Measurements from ENCODE around the gene IL17RE.

The IL17RE gene

GRCh38 chr3:9901967-9902366 is 681 bp upstream of the IL17RE start:
- CTCF ChIA-PET: interaction anchor here (0.9 to 2.6 kb wide), 5 partner anchors 10 to 45 kb away, joined by 4 to 16 read pairs (median 5); partner anchors contain the start of gene JAGN1
- DNase-seq (ENCODE audit: low read depth, low spot score): no peak
- no peak overlapping the region for H3K4me3 ChIP-seq (ENCODE audit: low read depth, low read length)
- TF ChIP-seq CTCF (IDR thresholded peaks at IDR 0.05; ENCODE audit: insufficient read depth, low read length, missing control alignments): no peak
- POLR2A ChIA-PET: interaction anchor here (1.0 to 2.7 kb wide), 2 partner anchors 11 to 44 kb away, joined by 3 to 10 read pairs; partner anchors contain the start of gene JAGN1

- TF ChIP-seq CTCF (IDR thresholded peaks at IDR 0.05; ENCODE audit: insufficient read depth, low read length, missing control alignments): no peak
- H3K4me3 ChIP-seq (ENCODE audit: low read depth, low read length): peak overlapping the region; percentile 43; the same call in 1 of the 2 replicates
- CTCF ChIA-PET: interaction anchor here (0.8 to 2.6 kb wide), 7 partner anchors 8 to 43 kb away, joined by 3 to 16 read pairs (median 5); partner anchors contain the start of genes CRELD1 and JAGN1
- POLR2A ChIA-PET: interaction anchor here (1.0 to 2.7 kb wide), 3 partner anchors 9 to 43 kb away, joined by 3 to 10 read pairs (median 5); partner anchors contain the start of gene JAGN1
- no peak for DNase-seq (ENCODE audit: low read depth, low spot score)
Observed at GRCh38 chr3:9903238-9903624, 583 bp downstream of the IL17RE start.

GRCh38 chr3:9903904-9904303 is 1.3 kb downstream of the IL17RE start:
- TF ChIP-seq CTCF (IDR thresholded peaks at IDR 0.05; ENCODE audit: insufficient read depth, low read length, missing control alignments): no peak
- ChIA-PET POLR2A (interaction anchor here (1.7 to 2.7 kb wide), 2 partner anchors 8 to 13 kb away, joined by 5 to 10 read pairs; partner anchors contain the start of gene JAGN1), CTCF (interaction anchor here (2.4 to 2.6 kb wide), 2 partner anchors 10 to 29 kb away, joined by 10 to 16 read pairs; partner anchors contain the start of gene CRELD1)
- DNase-seq (ENCODE audit: low read depth, low spot score): no peak
- H3K4me3 ChIP-seq (ENCODE audit: low read depth, low read length): no peak overlapping the region

- no peak for DNase-seq (ENCODE audit: low read depth, low spot score)
- no peak overlapping the region for H3K4me3 ChIP-seq (ENCODE audit: low read depth, low read length)
- no peak for TF ChIP-seq CTCF (IDR thresholded peaks at IDR 0.05; ENCODE audit: insufficient read depth, low read length, missing control alignments)
- ChIA-PET CTCF (no interaction called here), POLR2A (no interaction called here)
Observed at GRCh38 chr3:9906480-9906879, 3.8 kb downstream of the IL17RE start.

- no peak for TF ChIP-seq CTCF (IDR thresholded peaks at IDR 0.05; ENCODE audit: insufficient read depth, low read length, missing control alignments)
- CTCF ChIA-PET: interaction anchor here (0.8 to 1.8 kb wide), 4 partner anchors 23 to 83 kb away, joined by 3 to 10 read pairs (median 4); no protein-coding TSS in a partner anchor
- POLR2A ChIA-PET: interaction anchor here (1.2 kb wide), 1 partner anchor 24 kb away, joined by 3 read pairs; no protein-coding TSS in a partner anchor
- no peak overlapping the region for H3K4me3 ChIP-seq (ENCODE audit: low read depth, low read length)
- no peak for DNase-seq (ENCODE audit: low read depth, low spot score)
Observed at GRCh38 chr3:9908286-9908685, 5.6 kb downstream of the IL17RE start.

- no peak for DNase-seq (ENCODE audit: low read depth, low spot score)
- no peak overlapping the region for H3K4me3 ChIP-seq (ENCODE audit: low read depth, low read length)
- ChIA-PET POLR2A (no interaction called here), CTCF (interaction anchor here (1.3 to 2.5 kb wide), 2 partner anchors 37 to 61 kb away, joined by 4 to 9 read pairs; no protein-coding TSS in a partner anchor)
- TF ChIP-seq CTCF (IDR thresholded peaks at IDR 0.05; ENCODE audit: insufficient read depth, low read length, missing control alignments): no peak
Observed at GRCh38 chr3:9909221-9910013, 6.8 kb downstream of the IL17RE start.

All from AG04449 (cell line).